Effector memory CD8-positive, alpha-beta T cell (primary cell): Measurements from ENCODE around the gene LMBRD1.
"Not testable (repeated sequence)": the region's sequence is repeated elsewhere in the genome, so short reads cannot be mapped to it uniquely, and the experiment has no call there.

Experiments
- ATAC-seq: fragments of 150-1000 bp; cut with Tn5 transposase; replicated peaks from 2 replicates; pipeline ENCODE4 v1.10.0; 2021; ENCODE audit warnings: mild to moderate bottlenecking, moderate library complexity
- DNase-seq, 3 experiments: peaks; one replicate each; pipeline ENCODE4 v3.0.0; 2021
- H3K27ac Mint-ChIP-seq, 2 donors: one replicate each; pipeline ENCODE4 v1.8.0; 2022; ENCODE audit warnings: mild to moderate bottlenecking in 2 of 2, mixed read lengths in 2 of 2, moderate library complexity in 2 of 2
- H3K27me3 Mint-ChIP-seq, 2 donors: one replicate each; pipeline ENCODE4 v1.8.0; 2022; ENCODE audit warnings: mixed read lengths in 2 of 2
- H3K36me3 Mint-ChIP-seq: one replicate; pipeline ENCODE4 v1.8.0; 2022; ENCODE audit warnings: mild to moderate bottlenecking, moderate library complexity, mixed read lengths; ENCODE audit not compliant: insufficient read depth
- H3K4me1 Mint-ChIP-seq, 2 donors: one replicate each; pipeline ENCODE4 v1.8.0; 2022; ENCODE audit warnings: low read depth in 2 of 2, mixed read lengths in 2 of 2
- H3K4me3 Mint-ChIP-seq, 2 donors: one replicate each; pipeline ENCODE4 v1.8.0; 2022; ENCODE audit warnings: mild to moderate bottlenecking in 2 of 2, mixed read lengths in 2 of 2, moderate library complexity in 2 of 2
- H3K9me3 Mint-ChIP-seq, 2 donors: one replicate each; pipeline ENCODE4 v1.8.0; 2022; ENCODE audit warnings: mixed read lengths in 2 of 2
- total RNA-seq, 9 experiments: gene quantifications; one replicate each; lab custom pipeline; 2026; lab: John Stamatoyannopoulos, UW

Gene LMBRD1
- 23.9 to 75.7 (median 52.4) reads per million in 9 experiments for total RNA-seq

DNA sequence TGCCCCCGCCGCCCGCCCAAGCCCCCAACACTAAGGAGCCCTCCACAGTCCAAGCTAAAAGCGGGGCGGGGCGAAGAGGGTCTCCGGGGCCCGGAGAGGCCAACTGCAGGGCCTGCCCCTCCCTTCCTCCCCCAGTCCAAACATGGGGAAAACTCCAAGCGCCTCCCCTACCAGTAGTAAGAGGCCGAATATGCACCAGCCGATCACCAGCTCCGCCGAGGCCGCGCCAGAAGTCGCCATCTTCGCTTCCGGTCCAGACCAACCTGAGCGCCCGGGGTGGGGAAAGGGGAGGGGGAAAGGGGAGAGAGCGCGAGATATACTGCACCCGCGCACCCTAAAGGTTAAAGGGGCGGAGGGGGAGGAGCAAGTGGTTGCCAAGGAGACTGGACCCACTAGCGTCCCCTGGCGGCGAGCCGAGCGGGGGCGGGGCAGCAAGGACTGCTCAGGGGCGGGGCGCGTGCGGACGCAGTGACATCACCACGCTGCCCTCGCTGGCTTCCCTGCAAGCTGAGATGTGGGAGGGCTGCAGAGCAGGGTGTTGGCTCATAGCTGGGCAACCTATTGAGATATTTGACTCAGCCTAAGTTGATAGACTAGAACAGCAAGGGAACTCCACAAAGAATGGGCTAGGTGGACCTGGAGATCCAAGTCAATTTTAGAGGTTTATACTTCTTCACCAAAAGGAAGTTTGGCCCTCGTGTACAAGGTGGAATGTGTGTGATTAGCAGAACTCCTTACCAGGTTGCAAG, at the start of gene LMBRD1:
Gene LMBRD1 (minus strand): TSS at position 369 of the 749 bp plus-strand sequence. CDS start 129 bp downstream, at position 240.
- Mint-ChIP-seq H3K27ac (peak within 1 kb of the TSS; percentile 99 to 100), H3K4me3 (peak within 1 kb of the TSS; percentile 87 to 97), H3K9me3 (no peaks in the 10 kb centered on the region), H3K27me3 (no peaks in the 10 kb centered on the region), H3K4me1 (peaks cover 28 to 46% of the 10 kb centered on the region in 2 donors), H3K36me3 (peaks cover 12% of the 10 kb centered on the region)
- DNase-seq (peak; percentile 100), ATAC-seq (peak; percentile 82)

DNA sequence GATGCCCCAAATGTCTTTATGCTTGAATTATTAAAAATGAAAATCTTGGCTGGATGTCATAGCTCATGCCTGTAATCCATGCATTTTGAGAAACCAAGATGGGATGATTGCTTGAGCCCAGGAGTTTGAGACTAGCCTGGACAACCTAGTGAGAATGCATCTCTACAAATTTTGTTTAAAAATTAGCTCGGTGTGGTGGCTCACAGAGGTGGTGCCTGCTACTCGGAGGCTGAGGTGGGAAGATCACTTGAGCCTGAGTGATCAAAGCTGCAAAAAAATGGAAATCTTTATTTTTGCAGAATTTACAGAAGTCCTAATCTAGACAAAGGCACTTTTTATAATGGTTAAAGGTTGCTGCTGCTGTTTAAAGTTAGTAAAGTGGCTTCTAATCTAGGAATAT, 49.5 kb upstream of the LMBRD1 start:
- H3K27me3 Mint-ChIP-seq = peaks cover 48 to 53% of the 10 kb centered on the region in 2 donors
- no peaks in the 10 kb centered on the region for H3K36me3 Mint-ChIP-seq

DNA sequence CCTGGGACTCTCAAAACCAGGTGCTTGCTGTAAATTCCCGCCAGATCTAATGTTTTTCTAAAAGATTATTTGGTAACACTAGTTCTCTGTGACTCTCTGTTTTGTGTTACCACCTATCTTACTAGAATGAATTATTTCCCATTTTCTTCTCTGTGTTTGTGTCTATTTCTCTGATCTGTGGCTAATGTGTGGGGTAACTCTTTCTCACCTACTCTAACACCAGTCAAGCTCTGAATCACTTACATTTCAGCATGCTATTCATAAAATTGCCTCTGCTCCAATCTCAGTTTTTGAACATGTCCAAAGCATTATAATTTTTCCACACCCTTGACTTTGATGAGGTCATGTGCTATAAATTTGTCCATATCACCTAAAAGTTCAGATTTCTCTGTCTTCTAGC, 46.4 kb upstream of the LMBRD1 start:
- DNase-seq (no peak), ATAC-seq (no peak)
- Mint-ChIP-seq H3K27ac (no peak overlapping the region), H3K9me3 (no peaks in the 10 kb centered on the region), H3K4me3 (no peak overlapping the region), H3K36me3 (no peaks in the 10 kb centered on the region), H3K27me3 (peaks cover 59% of the 10 kb centered on the region in 2 donors), H3K4me1 (no peaks in the 10 kb centered on the region)

More for the DNA sequence above, 49.5 kb upstream of the LMBRD1 start:
- DNase-seq (no peak), ATAC-seq (no peak)
- Mint-ChIP-seq H3K4me3 (no peak overlapping the region), H3K9me3 (no peaks in the 10 kb centered on the region), H3K27ac (no peak overlapping the region), H3K4me1 (no peaks in the 10 kb centered on the region)

DNA sequence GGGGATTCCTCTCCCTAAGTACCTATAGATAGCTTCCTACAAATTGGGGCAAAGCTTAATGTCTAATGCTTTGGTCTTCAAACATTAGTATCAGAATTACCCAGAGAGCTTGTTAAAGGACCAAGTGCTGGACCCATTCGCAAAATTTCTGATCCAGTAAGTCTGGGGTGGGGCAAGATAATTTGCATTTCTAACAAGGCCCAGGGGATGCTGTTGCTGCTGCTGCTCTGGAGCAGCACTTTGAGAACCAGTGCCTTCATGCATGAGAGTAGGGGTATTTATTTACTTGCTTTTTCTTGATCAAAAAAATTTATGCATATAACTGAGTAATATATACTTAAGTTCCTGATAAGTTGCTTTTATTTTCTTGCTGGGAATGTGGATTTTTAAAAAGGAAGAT, 45.1 kb upstream of the LMBRD1 start:
- ATAC-seq = no peak
- Mint-ChIP-seq H3K27me3 (peaks cover 59 to 60% of the 10 kb centered on the region in 2 donors), H3K4me3 (no peak overlapping the region), H3K9me3 (no peaks in the 10 kb centered on the region), H3K27ac (no peak overlapping the region), H3K36me3 (no peaks in the 10 kb centered on the region), H3K4me1 (no peaks in the 10 kb centered on the region)
- no peak for DNase-seq

DNA sequence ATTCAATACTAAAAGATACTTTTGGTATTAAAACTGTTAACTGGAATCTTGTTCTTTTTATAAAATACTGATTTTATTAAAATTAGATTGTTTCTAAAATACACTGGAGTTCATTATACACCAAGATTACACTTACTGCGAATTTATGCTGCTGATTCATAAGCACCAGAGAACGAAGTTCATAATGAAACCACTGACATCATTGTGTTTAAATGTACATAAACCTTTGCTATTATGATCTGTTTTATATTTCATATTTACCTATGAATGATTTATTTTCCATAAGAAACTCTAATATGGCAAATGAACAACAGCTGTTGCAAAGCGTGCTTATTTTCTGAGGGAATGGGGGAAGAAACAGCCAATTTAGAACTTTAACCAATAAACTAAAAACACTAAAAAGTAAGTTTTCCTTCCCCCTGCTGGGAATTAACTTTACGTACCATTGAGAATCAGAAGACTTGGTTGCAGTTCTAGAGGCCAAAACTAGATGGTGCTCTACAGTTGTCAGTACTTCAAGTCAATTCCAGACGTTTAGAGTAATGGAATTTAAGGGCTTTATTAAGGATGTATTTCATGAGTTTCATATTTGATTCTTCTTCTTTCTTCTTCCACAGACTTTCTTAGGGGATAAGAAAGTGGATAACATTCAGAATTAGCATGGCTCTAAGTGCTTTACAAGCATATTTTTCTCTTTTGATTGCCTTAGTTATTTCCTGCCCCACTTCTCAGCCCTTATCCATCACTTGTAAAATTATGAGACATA, 38.8 kb upstream of the LMBRD1 start:
- DNase-seq (peak in 1 of 3 experiments; percentile 9), ATAC-seq (peak; percentile 76)
- no peak overlapping the region for H3K4me3 Mint-ChIP-seq
- H3K27ac Mint-ChIP-seq = no peak overlapping the region
- peaks cover 0 to 7% of the 10 kb centered on the region in 2 donors for H3K4me1 Mint-ChIP-seq
- peaks cover 34 to 36% of the 10 kb centered on the region in 2 donors for H3K27me3 Mint-ChIP-seq
- H3K36me3 Mint-ChIP-seq = no peaks in the 10 kb centered on the region
- H3K9me3 Mint-ChIP-seq = no peaks in the 10 kb centered on the region

DNA sequence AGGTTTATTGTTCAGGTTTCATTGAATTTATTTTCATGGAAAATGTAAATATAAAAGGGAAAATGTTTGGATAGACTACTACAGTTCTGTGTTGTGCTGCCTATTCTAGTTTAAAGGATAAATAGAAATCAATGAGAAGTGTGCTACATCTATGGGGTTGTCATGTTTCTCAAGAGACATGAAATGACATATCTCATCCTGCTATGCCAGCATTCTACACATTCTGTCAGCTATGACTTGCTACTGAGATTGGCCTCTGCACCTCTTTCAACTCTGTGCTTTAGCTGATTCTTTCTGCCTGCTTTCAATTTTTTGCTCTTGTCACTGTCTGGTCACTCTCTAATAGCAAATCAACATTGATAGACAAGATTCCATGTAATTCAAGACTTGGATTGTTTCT, 35.7 kb upstream of the LMBRD1 start:
- ATAC-seq = no peak
- no peak for DNase-seq
- Mint-ChIP-seq H3K27ac (no peak overlapping the region), H3K9me3 (no peaks in the 10 kb centered on the region), H3K4me3 (no peak overlapping the region), H3K27me3 (peaks cover 15 to 18% of the 10 kb centered on the region in 2 donors), H3K4me1 (peaks cover 0 to 7% of the 10 kb centered on the region in 2 donors), H3K36me3 (no peaks in the 10 kb centered on the region)

DNA sequence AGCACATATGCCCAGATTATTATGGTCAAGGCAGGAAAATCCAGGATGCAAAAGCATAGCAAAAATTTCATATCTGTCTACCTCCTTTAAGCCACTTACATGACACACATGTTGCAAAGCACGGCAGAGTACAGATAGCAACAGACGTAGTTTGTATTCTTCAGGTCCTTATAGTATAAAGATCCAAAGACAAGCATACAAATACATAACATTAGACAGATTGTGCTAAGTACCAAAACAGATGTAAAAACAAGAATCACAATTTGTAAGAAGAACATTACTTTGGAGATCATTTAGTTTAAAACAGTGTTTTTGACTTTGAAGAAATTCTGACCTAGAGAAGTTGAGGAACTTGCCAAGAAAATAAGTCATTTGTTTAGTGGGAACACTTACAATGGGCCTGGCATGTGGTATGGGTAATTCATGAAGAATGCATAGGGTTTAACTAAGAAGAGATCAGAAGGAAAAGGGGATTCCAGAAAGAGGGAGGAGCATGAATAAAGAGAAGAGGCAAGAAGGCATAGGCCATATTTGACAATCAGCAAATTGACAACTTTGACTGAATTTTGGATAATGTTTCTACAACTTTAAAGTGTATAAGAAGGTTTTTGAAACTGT, 30.6 kb upstream of the LMBRD1 start:
- no peak for ATAC-seq
- Mint-ChIP-seq H3K36me3 (no peaks in the 10 kb centered on the region), H3K9me3 (no peaks in the 10 kb centered on the region), H3K4me3 (no peak overlapping the region), H3K27ac (no peak overlapping the region), H3K27me3 (no peaks in the 10 kb centered on the region), H3K4me1 (no peaks in the 10 kb centered on the region)
- no peak for DNase-seq

DNA sequence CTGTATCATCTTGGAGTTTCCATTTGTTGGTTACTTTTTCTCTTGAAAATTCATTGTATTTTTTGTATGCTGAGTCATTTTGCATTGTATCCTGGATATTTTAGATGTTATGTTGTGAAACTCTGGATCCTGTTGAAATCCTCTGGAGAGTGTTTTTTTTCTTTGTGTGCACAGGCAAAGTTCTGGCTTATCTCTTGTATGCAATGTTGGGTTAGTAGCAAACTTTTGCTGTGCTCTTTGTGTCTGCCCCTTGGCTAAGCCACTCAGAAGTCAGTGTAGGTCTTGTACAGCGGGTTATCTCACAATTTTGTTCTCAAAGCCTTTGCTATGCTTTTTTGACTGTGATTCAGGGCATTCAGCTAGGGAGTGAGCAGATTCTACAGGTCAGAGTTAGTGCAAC, 29.1 kb upstream of the LMBRD1 start:
- DNase-seq = no peak
- ATAC-seq = no peak
- Mint-ChIP-seq H3K27me3 (no peaks in the 10 kb centered on the region), H3K4me1 (no peaks in the 10 kb centered on the region), H3K9me3 (no peaks in the 10 kb centered on the region), H3K27ac (no peak overlapping the region), H3K4me3 (no peak overlapping the region), H3K36me3 (no peaks in the 10 kb centered on the region)

DNA sequence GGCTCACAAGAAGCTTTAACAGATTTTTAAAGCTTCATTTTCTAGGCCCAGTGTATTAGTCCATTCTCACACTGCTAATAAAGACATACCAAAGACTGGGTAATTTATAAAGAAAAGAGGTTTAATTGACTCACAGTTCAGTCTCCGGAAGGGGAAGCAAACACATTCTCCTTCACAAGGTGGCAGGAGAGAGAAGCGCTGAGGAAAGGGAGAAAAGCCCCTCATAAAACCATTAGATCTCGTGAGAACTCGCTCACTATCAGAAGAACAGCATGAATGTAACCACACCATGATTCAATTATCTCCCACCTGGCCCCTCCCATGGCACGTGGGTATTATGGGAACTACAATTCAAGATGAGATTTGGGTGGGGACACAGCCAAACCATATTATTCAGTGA, 27.5 kb upstream of the LMBRD1 start:
- not testable (repeated sequence) for H3K27me3 Mint-ChIP-seq, H3K4me1 Mint-ChIP-seq

DNA sequence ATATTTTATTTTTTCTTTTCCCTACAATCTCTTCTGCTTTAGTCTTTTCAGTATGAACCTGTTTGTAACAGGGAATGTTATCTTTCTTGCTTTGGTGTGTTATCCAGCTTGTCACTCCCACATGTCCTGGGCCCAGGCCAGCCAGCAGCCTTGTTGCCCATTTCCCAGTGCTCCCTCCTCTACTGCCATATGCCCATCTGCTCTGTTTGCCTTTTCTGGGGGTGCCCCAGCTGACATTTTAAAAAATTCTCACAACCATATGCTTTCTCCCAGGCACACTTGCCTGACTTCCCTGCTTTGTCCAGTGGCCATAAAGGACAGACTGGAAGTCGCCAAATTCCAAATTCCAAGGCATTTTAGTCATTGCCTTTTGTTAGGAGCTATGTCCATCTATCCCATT, 23.6 kb upstream of the LMBRD1 start:
- H3K4me3 Mint-ChIP-seq = no peak overlapping the region
- DNase-seq (no peak), ATAC-seq (no peak)
- no peaks in the 10 kb centered on the region for H3K27me3 Mint-ChIP-seq
- H3K36me3 Mint-ChIP-seq = no peaks in the 10 kb centered on the region
- no peaks in the 10 kb centered on the region for H3K9me3 Mint-ChIP-seq
- peaks cover 9 to 14% of the 10 kb centered on the region in 2 donors for H3K4me1 Mint-ChIP-seq
- H3K27ac Mint-ChIP-seq = no peak overlapping the region

More for the DNA sequence above, 27.5 kb upstream of the LMBRD1 start:
- H3K9me3 Mint-ChIP-seq, DNase-seq, H3K4me3 Mint-ChIP-seq, ATAC-seq, H3K27ac Mint-ChIP-seq, H3K36me3 Mint-ChIP-seq: not testable (repeated sequence)

DNA sequence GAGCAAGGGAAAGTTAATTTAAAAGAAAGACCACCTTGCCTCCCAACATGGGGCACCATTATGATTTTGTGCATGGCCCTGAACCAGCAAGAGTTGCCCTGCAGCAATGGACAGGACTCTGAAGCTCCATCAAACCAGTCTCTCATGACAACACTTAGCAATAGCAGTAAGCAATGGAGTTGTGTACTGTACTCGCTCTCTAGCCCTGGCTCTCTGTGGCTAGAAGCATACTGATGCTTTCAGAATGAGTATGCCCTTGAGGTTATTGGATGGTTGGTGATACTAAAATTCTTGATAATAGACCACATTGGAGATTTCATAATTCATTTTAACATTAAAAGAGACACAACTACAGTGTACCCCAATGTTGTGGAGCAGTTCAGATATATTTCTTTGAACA, 23.2 kb upstream of the LMBRD1 start:
- Mint-ChIP-seq H3K27ac (no peak overlapping the region), H3K4me3 (no peak overlapping the region), H3K36me3 (no peaks in the 10 kb centered on the region), H3K4me1 (peaks cover 9 to 18% of the 10 kb centered on the region in 2 donors), H3K9me3 (no peaks in the 10 kb centered on the region), H3K27me3 (no peaks in the 10 kb centered on the region)
- no peak for DNase-seq
- no peak for ATAC-seq

DNA sequence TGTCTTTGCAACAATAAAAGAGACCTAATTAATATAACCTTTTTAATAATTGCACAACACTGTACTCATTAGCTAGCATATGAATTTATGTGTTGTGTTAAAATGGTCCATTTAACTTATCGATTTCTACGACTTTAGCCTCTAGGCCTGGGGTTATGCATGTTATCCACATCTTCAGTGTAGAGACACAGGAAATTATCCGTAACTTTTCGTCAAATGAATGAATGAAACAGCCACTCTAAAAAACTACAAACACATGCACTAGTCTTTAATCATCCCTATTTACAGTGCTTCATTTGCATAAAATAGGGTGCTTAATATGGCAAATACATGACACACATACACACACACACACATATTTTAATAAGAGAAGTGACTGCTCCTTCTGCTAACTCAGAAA, 22.3 kb upstream of the LMBRD1 start:
- Mint-ChIP-seq H3K27ac (no peak overlapping the region), H3K9me3 (no peaks in the 10 kb centered on the region), H3K4me3 (no peak overlapping the region), H3K36me3 (no peaks in the 10 kb centered on the region), H3K4me1 (peaks cover 11 to 20% of the 10 kb centered on the region in 2 donors), H3K27me3 (no peaks in the 10 kb centered on the region)
- DNase-seq = no peak
- ATAC-seq = no peak

DNA sequence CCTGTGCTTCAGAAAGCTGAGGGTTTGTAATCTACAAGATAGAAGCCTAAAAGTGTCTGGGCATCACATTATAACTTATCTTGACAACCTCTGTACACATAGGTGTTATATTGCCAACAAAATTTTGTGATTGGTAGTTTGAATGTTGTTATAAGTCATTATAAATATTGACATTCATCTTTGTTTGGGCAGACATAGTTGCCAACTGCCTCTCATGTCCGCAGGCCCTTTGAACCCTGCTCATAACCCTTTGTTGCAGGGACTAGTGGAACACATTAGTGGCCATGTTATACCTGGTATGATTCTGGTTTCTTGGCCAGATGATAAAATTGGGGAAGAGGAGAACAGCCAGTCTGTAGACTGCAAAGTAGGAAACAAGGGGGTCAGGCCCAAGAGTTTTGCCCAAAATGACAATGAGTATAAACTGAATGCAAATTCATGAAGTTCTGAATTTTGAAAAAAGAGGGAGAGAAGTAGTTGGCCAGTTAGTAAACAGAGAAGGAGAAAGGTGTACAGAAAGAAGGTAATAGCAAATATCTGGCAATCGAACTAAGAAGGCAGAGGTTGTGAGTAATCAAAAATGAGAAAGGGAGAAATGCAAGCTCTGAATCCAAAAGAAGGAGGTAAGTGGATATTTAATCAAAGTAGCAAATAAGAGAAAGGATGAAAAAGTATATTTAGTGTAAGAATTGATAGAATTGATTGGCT, 21.6 kb upstream of the LMBRD1 start:
- H3K27me3 Mint-ChIP-seq = no peaks in the 10 kb centered on the region
- H3K27ac Mint-ChIP-seq = no peak overlapping the region
- no peaks in the 10 kb centered on the region for H3K9me3 Mint-ChIP-seq
- no peaks in the 10 kb centered on the region for H3K36me3 Mint-ChIP-seq
- ATAC-seq (no peak), DNase-seq (no peak)
- H3K4me3 Mint-ChIP-seq = no peak overlapping the region
- peaks cover 16 to 26% of the 10 kb centered on the region in 2 donors for H3K4me1 Mint-ChIP-seq
